DOHH2 (cell line): Measurements from ENCODE around the gene ASB13.

ENCODE experiments used
- CTCF ChIP-seq: fragments of 200-600 bp; sonication (generic); IDR thresholded peaks from one replicate; pipeline ENCODE4 v1.5.1; 2014; ENCODE audit warnings: antibody characterized with exemption, mild to moderate bottlenecking, low read depth, low read length; ENCODE audit not compliant: poor library complexity, severe bottlenecking
- EZH2phosphoT487 ChIP-seq: fragments of 200-600 bp; sonication (generic); IDR thresholded peaks from 2 replicates; pipeline ENCODE4 v1.6.1; 2017; ENCODE audit warnings: borderline replicate concordance, mild to moderate bottlenecking, antibody characterized with exemption, low read length, moderate library complexity, mixed read lengths

- TF ChIP-seq EZH2phosphoT487, result no peak
- TF ChIP-seq CTCF, result no peak
Observed at GRCh38 chr10:5666841-5667630, 641 bp upstream of the ASB13 start.
